K562 (cell line): Measurements from ENCODE around the gene CAPN5. TPM values are rescaled to one million over a fixed set of nuclear protein-coding genes. Genes with fewer than 3 reads are reported as not detected.

ENCODE experiments used
- ATAC-seq: fragments of 200-7000 bp; cut with Tn5 transposase; 3 replicates; pipeline ENCODE4 v1.9.1; 2020; ENCODE audit warnings: moderate library complexity
- BruUV-seq: library from RNA; stranded (reverse); fragments of 400-500 nt; replicated peaks from 2 replicates; lab custom pipeline; 2021; lab: Mats Ljungman, UMichigan
- CTCF ChIA-PET: fragments of 300-600 bp; formaldehyde crosslinking; extraction: SDS; loops from one replicate; lab custom pipeline; 2021; ENCODE audit warnings: low intra/inter-chr PET ratio; lab: Yijun Ruan, JAX
- POLR2A ChIA-PET: fragments of 300-600, 350-650 bp; sonication (Branson Sonifier 250); formaldehyde crosslinking; extraction: SDS; loops from one replicate; lab custom pipeline; 2021; ENCODE audit warnings: antibody characterized with exemption, inconsistent platforms; lab: Yijun Ruan, JAX
- DNase-seq, 4 experiments: peaks; one replicate each; pipeline versions ENCODE4 v3.0.0 to v3.0.0-alpha.2; 2011 to 2018; ENCODE audit warnings: low spot score in 3 of 4, mixed read lengths in 3 of 4; ENCODE audit errors: extremely low read depth in 1 of 4
- FAIRE-seq: peaks from 2 replicates; lab custom pipeline; 2011; peaks lifted over from hg19 to GRCh38; lab: Jason Lieb, UNC
- H2AFZ ChIP-seq: 2 replicates; pipeline ENCODE4 v1.6.0; 2011; ENCODE audit warnings: low read depth, low read length, control low read depth, inconsistent platforms
- H3K27ac ChIP-seq: fragments of 200-600 bp; 3 replicates; pipeline ENCODE4 v1.8.0; 2011; ENCODE audit warnings: low read depth, mild to moderate bottlenecking, control low read depth, inconsistent platforms, low read length, moderate library complexity, mixed read lengths; ENCODE audit errors: extremely low read depth
- H3K27me3 ChIP-seq, 2 experiments: fragments of 300-600 bp in 1 of 2; 2 replicates in 1 of 2; 3 replicates in 1 of 2; pipeline versions ENCODE4 v1.6.0 to v1.8.0; 2011; ENCODE audit warnings: inconsistent platforms in 2 of 2, low read length in 2 of 2, mild to moderate bottlenecking in 1 of 2, mixed read lengths in 1 of 2, moderate library complexity in 1 of 2; ENCODE audit not compliant: control insufficient read depth in 2 of 2, insufficient read depth in 2 of 2
- H3K36me3 ChIP-seq: fragments of 300-600 bp; 3 replicates; pipeline ENCODE4 v1.8.0; 2011; ENCODE audit warnings: mild to moderate bottlenecking, low read length, inconsistent platforms; ENCODE audit not compliant: control insufficient read depth, insufficient read depth
- H3K4me1 ChIP-seq, 2 experiments: fragments of 200-600 bp in 1 of 2; replicated peaks in 1 of 2; 2 replicates in 1 of 2; 3 replicates in 1 of 2; pipeline versions ENCODE4 v1.5.1 to v1.8.0; 2011; ENCODE audit warnings: inconsistent platforms in 2 of 2, low read length in 2 of 2, mild to moderate bottlenecking in 1 of 2, mixed read lengths in 1 of 2, moderate library complexity in 1 of 2; ENCODE audit not compliant: control insufficient read depth in 2 of 2, insufficient read depth in 2 of 2
- H3K4me2 ChIP-seq: 2 replicates; pipeline ENCODE4 v1.6.1; 2011; ENCODE audit warnings: low read length, control low read depth, inconsistent platforms, mixed read lengths; ENCODE audit not compliant: insufficient read depth
- H3K4me3 ChIP-seq: fragments of 200-600 bp; sonication (generic), shearing (Covaris generic); 2 replicates; pipeline ENCODE4 v1.5.1; 2016; ENCODE audit warnings: control low read depth, inconsistent platforms
- H3K79me2 ChIP-seq: fragments of 200-600 bp; 3 replicates; pipeline ENCODE4 v1.8.0; 2011; ENCODE audit warnings: low read length, inconsistent platforms; ENCODE audit not compliant: control insufficient read depth, insufficient read depth
- H3K9ac ChIP-seq, 2 experiments: 2 replicates each; pipeline versions ENCODE4 v1.6.0 to v1.6.1; 2011; ENCODE audit warnings: low read depth in 2 of 2, low read length in 2 of 2, control low read depth in 1 of 2, inconsistent platforms in 1 of 2, mild to moderate bottlenecking in 1 of 2, mixed read lengths in 1 of 2; ENCODE audit not compliant: insufficient read depth in 1 of 2
- H3K9me1 ChIP-seq: one replicate; pipeline ENCODE4 v1.6.0; 2011; ENCODE audit warnings: inconsistent platforms, mild to moderate bottlenecking, low read length, moderate library complexity; ENCODE audit not compliant: control insufficient read depth, insufficient read depth
- H3K9me3 ChIP-seq: replicated peaks from 2 replicates; pipeline ENCODE4 v1.5.1; 2011; ENCODE audit warnings: low read depth, low read length, inconsistent platforms; ENCODE audit not compliant: control insufficient read depth, insufficient read depth
- H4K20me1 ChIP-seq: replicated peaks from 2 replicates; pipeline ENCODE4 v1.6.1; 2011; ENCODE audit warnings: low read length, inconsistent platforms, mixed read lengths; ENCODE audit not compliant: control insufficient read depth, insufficient read depth
- ARID3B ChIP-seq: fragments of 250-450 bp; sonication (Bioruptor Pico); IDR thresholded peaks from 2 replicates; pipeline ENCODE4 v1.4.0; 2020; ENCODE audit warnings: borderline replicate concordance
- BMI1 ChIP-seq: fragments of 150-350 bp; IDR thresholded peaks from 2 replicates; pipeline ENCODE4 v1.6.1; 2014; ENCODE audit warnings: low read length
- CREBBP ChIP-seq: IDR thresholded peaks from one replicate; pipeline ENCODE4 v1.6.1; 2012; ENCODE audit warnings: low read depth, mild to moderate bottlenecking, control low read depth, inconsistent platforms, low read length
- HNRNPL ChIP-seq: fragments of 200-400 bp; formaldehyde crosslinking; IDR thresholded peaks from 2 replicates; pipeline ENCODE4 v1.6.1; 2017; ENCODE audit warnings: low read depth, mild to moderate bottlenecking, low read length
- NCOR1 ChIP-seq: fragments of 450-650 bp; IDR thresholded peaks from 2 replicates; pipeline ENCODE4 v1.6.1; 2016; ENCODE audit warnings: mild to moderate bottlenecking, moderate library complexity
- NFRKB ChIP-seq: fragments of 450-650 bp; IDR thresholded peaks from 2 replicates; pipeline ENCODE4 v1.6.1; 2016; ENCODE audit warnings: low read depth
- NR1H2 ChIP-seq: sonication (generic); formaldehyde crosslinking; IDR thresholded peaks from 2 replicates; pipeline ENCODE4 v1.4.0; 2020; ENCODE audit warnings: mild to moderate bottlenecking, missing genetic modification reagents
- PRDM10 ChIP-seq: fragments of 450-650 bp; IDR thresholded peaks from 2 replicates; pipeline ENCODE4 v1.6.1; 2018; ENCODE audit not compliant: partially characterized antibody
- STAT5B ChIP-seq: fragments of 250-450 bp; sonication (Bioruptor Pico); IDR thresholded peaks from 2 replicates; pipeline ENCODE4 v1.8.0; 2021; ENCODE audit warnings: mild to moderate bottlenecking, inconsistent platforms
- ZNF175 ChIP-seq: fragments of 200-800 bp; sonication (Bioruptor generic); IDR thresholded peaks from 2 replicates; pipeline ENCODE4 v1.6.1; 2016; ENCODE audit warnings: low read depth, mild to moderate bottlenecking, missing genetic modification characterization, missing compliant biosample characterization
- WGBS: fragments of 100-300 bp; shearing (Covaris generic); methylation state at CpG from one replicate; pipeline ENCODE4 v1.1.6; 2016; ENCODE audit warnings: low coverage, mixed read lengths; ENCODE audit not compliant: insufficient coverage; ENCODE audit errors: missing lambda C conversion rate; 5-methylcytosine and 5-hydroxymethylcytosine counted together
- in situ Hi-C: fragments of 300-500 bp; cut with MboI; formaldehyde crosslinking; loops from 4 replicates; pipeline ENCODE4 v1.15.0; 2018; ENCODE audit warnings: inconsistent platforms, mixed read lengths
- intact Hi-C: fragments of 100-400 bp; cut with micrococcal nuclease; formaldehyde crosslinking; loops from 2 replicates; pipeline ENCODE4 v1.14.2; 2022
- polyA plus RNA-seq, 8 experiments: library from polyadenylated mRNA; depleted of rRNA in 4 of 8; stranded (reverse) in 5 of 8; unstranded in 3 of 8; fragments of >200 nt; fragmentation: Nextera tagmentation in 2 of 8; fragmentation: Illumina TruSeq in 1 of 8; extraction: Ambion mirVana in 2 of 8; extraction: Trizol in 1 of 8; gene quantifications; 2 replicates each; pipeline versions ENCODE4 v1.2.1 to v1.2.3, GENCODE V29; 2011 to 2014; ENCODE audit warnings: inconsistent platforms in 1 of 8, missing spikeins in 1 of 8
- total RNA-seq, 7 experiments: library from RNA; depleted of rRNA in 6 of 7; stranded (reverse); fragments of >200 nt in 6 of 7; fragmentation: Illumina TruSeq in 2 of 7; extraction: Trizol in 2 of 7; gene quantifications; 2 replicates each; pipeline versions ENCODE4 v1.2.1 to v1.2.3, GENCODE V29; 2011 to 2021; ENCODE audit warnings: low replicate concordance in 1 of 7
- TF ChIP-seq, protein P1 (sequence below): fragments of 250-450 bp; sonication (Bioruptor Pico); IDR thresholded peaks from 2 replicates; pipeline ENCODE4 v1.8.0; 2022; ENCODE audit warnings: inconsistent platforms, mild to moderate bottlenecking, moderate library complexity, borderline replicate concordance
- TF ChIP-seq, protein P2 (sequence below): fragments of 250-450 bp; sonication (Bioruptor Pico); IDR thresholded peaks from 2 replicates; pipeline ENCODE4 v1.8.0; 2021; ENCODE audit warnings: moderate library complexity, mild to moderate bottlenecking, inconsistent platforms

CAPN5 gene
- total and polyA plus RNA-seq, 9 of the 15 experiments (the other 6 are each of a cell fraction or from before 2014, with no cell fraction given): 0.04 to 0.44 (median 0.14) TPM; not detected in 2

GRCh38 chr11:77148963-77149715 is 82.4 kb downstream of the CAPN5 start (continued):
- TF ChIP-seq PRDM10 (no peak), CREBBP (no peak), HNRNPL (no peak)

GRCh38 chr11:77149716-77150392 is 83.1 kb downstream of the CAPN5 start:
- no peak for DNase-seq
- no peak for ATAC-seq
- no peaks in the 10 kb centered on the region for H3K9me3 ChIP-seq
- no peak overlapping the region for H3K27ac ChIP-seq
- H3K36me3 ChIP-seq: no peaks in the 10 kb centered on the region
- POLR2A ChIA-PET: interaction anchor here (0.6 to 1.3 kb wide), 3 partner anchors 9 to 333 kb away, joined by 3 to 4 read pairs (median 3); no protein-coding TSS in a partner anchor
- H3K9me1 ChIP-seq: no peaks in the 10 kb centered on the region
- H2AFZ ChIP-seq: no peak overlapping the region
- H3K4me3 ChIP-seq: no peak overlapping the region
- H3K4me1 ChIP-seq: peaks cover 0 to 7% of the 10 kb centered on the region in 2 experiments; a peak in 3 of 5 replicates
- no peak for FAIRE-seq
- peaks cover 22 to 79% of the 10 kb centered on the region in 2 experiments for H3K27me3 ChIP-seq
- intact Hi-C loops: no loop called here
- no peak overlapping the region for H3K4me2 ChIP-seq
- H3K79me2 ChIP-seq: no peaks in the 10 kb centered on the region
- in situ Hi-C loops: no loop called here
- BruUV-seq: no TSS peak
- CTCF ChIA-PET: no interaction called here
- no peak overlapping the region for H3K9ac ChIP-seq
- H4K20me1 ChIP-seq: peaks cover 3% of the 10 kb centered on the region; the same call in 1 of the 2 replicates
- 2% methylated on average over 12 of the region's 12 CpGs for WGBS
- TF ChIP-seq NCOR1: no peak
- TF ChIP-seq, protein P1, sequence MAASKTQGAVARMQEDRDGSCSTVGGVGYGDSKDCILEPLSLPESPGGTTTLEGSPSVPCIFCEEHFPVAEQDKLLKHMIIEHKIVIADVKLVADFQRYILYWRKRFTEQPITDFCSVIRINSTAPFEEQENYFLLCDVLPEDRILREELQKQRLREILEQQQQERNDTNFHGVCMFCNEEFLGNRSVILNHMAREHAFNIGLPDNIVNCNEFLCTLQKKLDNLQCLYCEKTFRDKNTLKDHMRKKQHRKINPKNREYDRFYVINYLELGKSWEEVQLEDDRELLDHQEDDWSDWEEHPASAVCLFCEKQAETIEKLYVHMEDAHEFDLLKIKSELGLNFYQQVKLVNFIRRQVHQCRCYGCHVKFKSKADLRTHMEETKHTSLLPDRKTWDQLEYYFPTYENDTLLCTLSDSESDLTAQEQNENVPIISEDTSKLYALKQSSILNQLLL: no peak
- TF ChIP-seq, protein P2, sequence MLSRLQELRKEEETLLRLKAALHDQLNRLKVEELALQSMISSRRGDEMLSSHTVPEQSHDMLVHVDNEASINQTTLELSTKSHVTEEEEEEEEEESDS: no peak
- no peak for TF ChIP-seq ARID3B
- no peak for TF ChIP-seq STAT5B (CRISPR knock-in tag)
- TF ChIP-seq ZNF175 (CRISPR knock-in tag): no peak
- TF ChIP-seq BMI1: no peak
- TF ChIP-seq NFRKB: no peak
- no peak for TF ChIP-seq NR1H2 (CRISPR knock-in tag)
